Measurements from ENCODE around the gene TEP1.

Gene TEP1

DNA sequence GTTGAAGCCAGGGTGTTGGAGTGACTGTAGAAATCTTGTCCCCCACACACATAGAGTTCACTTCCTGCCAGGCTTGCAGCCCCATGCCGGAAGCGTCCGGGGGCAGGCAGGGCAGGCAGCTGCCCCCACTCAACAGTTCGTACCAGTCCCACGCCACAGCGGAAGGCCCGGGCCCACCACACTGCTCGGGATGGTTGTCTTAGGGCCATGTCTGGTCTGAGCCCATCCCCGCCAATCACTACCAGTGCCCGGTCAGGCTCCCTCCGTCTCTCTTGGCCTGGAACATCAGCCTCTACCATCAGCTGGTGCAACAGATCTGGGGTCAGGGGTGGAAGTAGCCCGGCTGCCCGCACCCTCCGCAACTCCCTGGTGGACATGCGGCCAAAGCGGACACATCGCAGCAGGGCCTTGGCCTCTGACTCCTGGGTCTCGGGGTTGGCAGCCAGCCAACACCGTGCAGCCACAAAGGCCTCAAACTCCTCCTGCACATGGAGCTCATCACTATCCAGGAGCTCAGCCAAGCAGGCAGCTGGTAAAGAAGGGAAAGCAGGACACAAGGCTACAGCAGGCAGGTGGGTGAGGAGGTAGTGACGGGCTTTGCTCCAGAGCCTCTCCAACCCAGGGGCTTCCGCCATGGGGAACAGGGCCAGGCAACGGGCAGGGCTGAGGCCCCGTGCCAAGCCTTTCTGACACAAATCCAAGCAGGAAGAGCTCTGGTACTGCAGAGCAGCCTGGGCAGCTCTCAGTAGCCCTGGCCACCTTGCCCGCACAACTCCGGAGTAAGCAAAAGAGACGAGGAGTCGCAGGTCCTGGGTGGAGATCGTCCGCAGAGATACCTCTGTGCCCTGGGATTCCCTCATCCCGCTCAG is 16.7 kb upstream of the TEP1 start:
- ChIA-PET CTCF (no interaction called here), POLR2A (ENCODE audit: low non-redundant PET) (no interaction called here)
- TF ChIP-seq, protein P1, sequence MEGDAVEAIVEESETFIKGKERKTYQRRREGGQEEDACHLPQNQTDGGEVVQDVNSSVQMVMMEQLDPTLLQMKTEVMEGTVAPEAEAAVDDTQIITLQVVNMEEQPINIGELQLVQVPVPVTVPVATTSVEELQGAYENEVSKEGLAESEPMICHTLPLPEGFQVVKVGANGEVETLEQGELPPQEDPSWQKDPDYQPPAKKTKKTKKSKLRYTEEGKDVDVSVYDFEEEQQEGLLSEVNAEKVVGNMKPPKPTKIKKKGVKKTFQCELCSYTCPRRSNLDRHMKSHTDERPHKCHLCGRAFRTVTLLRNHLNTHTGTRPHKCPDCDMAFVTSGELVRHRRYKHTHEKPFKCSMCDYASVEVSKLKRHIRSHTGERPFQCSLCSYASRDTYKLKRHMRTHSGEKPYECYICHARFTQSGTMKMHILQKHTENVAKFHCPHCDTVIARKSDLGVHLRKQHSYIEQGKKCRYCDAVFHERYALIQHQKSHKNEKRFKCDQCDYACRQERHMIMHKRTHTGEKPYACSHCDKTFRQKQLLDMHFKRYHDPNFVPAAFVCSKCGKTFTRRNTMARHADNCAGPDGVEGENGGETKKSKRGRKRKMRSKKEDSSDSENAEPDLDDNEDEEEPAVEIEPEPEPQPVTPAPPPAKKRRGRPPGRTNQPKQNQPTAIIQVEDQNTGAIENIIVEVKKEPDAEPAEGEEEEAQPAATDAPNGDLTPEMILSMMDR (conservative IDR thresholded peaks at IDR 0.05; ENCODE audit: low read depth), result no peak

DNA sequence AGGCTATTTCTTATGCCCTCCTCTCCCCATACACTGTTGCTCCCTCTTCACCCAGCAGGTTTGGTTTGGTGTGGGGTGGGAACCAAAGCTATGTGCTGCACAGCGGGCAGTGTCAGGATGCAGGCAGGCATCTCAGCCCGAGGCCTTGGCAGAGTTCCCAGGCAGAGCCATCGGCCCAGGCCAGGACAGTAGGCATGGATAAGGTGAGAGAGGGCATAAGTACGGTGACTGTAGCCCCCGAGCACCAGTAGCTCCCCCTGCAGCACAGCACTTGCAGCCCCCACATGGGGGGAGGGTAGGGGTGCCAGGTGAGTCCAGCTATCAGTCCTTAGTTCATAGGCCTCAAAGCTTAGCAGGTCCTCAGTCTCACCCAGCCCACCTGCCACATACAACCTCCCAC is 15.5 kb upstream of the TEP1 start:
- ChIA-PET POLR2A (ENCODE audit: low non-redundant PET) (no interaction called here), CTCF (no interaction called here)
- TF ChIP-seq, protein P1 (conservative IDR thresholded peaks at IDR 0.05; ENCODE audit: low read depth), result no peak
- H3K27ac ChIP-seq, result no peak overlapping the region
- no peak for DNase-seq (ENCODE audit: low spot score)

More for the DNA sequence above, 16.7 kb upstream of the TEP1 start:
- H3K27ac ChIP-seq, result no peak overlapping the region
- no peak for DNase-seq (ENCODE audit: low spot score)

DNA sequence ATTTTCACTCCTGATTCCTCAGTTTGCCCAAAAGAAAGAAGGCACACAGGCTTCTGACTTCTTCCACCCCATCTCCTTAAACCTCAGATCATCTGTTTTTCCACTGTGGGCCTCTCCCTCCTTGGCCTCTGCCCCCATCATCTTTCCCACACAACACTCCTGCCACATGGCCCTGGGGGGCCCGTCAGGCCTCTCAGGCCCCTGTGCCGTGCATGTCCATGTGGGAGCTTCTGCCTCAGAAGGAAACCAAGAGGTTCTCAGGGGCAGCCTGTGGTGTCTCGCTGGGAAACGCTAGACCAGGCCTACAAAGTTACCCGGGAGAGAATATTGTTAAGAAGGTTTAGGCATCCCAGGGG is 14.7 kb upstream of the TEP1 start:
- TF ChIP-seq, protein P1 (conservative IDR thresholded peaks at IDR 0.05; ENCODE audit: low read depth), result no peak
- POLR2A ChIA-PET (ENCODE audit: low non-redundant PET), result no interaction called here

DNA sequence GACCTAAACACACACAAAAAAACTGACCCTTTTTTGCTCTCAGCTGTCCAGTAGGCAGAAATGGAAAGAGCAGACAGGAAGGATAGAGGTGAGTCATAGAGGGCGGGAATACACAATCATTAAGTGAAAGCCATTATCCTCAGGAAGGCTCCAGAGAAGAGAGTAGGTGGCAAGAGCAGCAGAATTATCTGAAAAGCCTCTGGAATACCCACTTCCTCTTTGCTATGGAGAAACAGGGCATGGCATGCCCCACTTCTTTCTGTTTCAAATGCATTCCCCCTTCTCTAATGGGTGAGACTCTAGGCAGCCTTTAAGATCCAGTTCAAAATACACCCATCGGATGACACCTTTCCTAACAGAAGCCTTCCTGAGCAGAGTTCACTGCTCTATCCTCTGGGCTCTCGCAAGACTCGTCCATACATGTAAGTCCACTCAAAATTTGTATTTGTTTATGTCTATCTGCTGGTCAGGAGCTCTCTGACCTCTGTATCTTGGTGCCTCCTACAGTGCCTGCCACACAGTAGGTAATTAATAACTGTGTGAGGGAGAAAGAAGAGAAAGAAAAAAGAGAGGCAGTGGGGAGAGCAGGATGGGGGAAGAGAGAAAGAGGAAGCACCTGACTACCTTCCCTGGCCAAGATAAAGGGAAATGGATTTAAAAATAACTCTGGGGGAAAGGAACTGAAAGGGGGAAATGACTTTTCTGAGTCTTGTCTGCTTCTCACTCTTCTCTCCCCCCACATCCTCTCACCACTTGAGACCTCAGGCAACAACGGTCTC is 14.1 kb upstream of the TEP1 start:
- TF ChIP-seq, protein P1 (conservative IDR thresholded peaks at IDR 0.05; ENCODE audit: low read depth), result no peak
- no peak overlapping the region for H3K27ac ChIP-seq
- peak; percentile 67 for DNase-seq (ENCODE audit: low spot score)
- ChIA-PET POLR2A (ENCODE audit: low non-redundant PET) (no interaction called here), CTCF (interaction anchor here (2.3 kb wide), 1 partner anchor 12 kb away, joined by 5 read pairs; no protein-coding TSS in a partner anchor)

More for the DNA sequence above, 14.7 kb upstream of the TEP1 start:
- CTCF ChIA-PET, result interaction anchor here (2.3 kb wide), 1 partner anchor 12 kb away, joined by 5 read pairs; no protein-coding TSS in a partner anchor
- DNase-seq (ENCODE audit: low spot score), result no peak
- H3K27ac ChIP-seq, result no peak overlapping the region

DNA sequence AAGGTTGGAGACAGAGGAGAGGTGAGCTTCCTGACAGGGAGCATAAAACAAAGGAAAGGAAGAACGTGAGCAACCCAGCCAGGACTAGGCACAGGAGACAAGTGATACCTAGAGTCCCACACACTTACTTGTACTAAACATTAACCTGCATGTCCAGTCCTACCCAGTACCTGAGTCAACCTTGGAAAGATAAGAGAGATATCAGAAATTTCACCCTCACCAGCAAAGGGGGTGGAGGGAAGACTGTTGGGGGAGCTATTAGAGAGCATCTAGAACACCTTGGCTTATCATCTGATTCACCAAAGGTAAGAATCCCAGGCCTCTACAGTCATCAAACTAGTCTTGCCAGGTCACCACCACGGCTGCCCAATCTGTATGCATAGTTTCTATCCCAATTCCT is 11.6 kb upstream of the TEP1 start:
- POLR2A ChIA-PET (ENCODE audit: low non-redundant PET), result no interaction called here
- DNase-seq (ENCODE audit: low spot score), result no peak
- CTCF ChIA-PET, result interaction anchor here (0.7 to 0.9 kb wide), 2 partner anchors 9 to 1821 kb away, joined by 3 to 5 read pairs; no protein-coding TSS in a partner anchor
- H3K27ac ChIP-seq, result no peak overlapping the region
- TF ChIP-seq, protein P1 (conservative IDR thresholded peaks at IDR 0.05; ENCODE audit: low read depth), result no peak

DNA sequence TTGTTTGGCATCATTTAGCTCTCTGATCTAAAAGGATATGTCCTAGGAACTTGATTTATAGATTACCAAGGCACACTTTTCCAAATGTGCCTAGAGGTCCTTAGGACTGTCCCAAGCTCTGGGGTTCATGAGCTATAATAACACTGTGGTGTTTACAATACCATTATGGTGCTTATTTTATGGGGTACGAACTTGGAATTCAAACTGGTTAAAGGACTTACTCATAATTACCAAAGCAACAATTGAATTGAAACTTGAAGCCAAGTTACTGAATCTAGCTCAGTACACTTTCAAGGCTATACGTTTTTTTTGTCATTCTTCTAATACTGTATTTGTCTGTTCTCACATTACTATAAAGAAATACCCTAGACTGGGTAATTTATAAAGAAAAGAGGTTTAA is 9.6 kb upstream of the TEP1 start:
- DNase-seq (ENCODE audit: low spot score), result no peak
- ChIA-PET POLR2A (ENCODE audit: low non-redundant PET) (no interaction called here), CTCF (no interaction called here)
- TF ChIP-seq, protein P1 (conservative IDR thresholded peaks at IDR 0.05; ENCODE audit: low read depth), result no peak
- no peak overlapping the region for H3K27ac ChIP-seq
